Fibroblast of lung (primary cell): ENCODE results near the gene EFEMP1. TPM values are rescaled to one million over a fixed set of nuclear protein-coding genes. Genes with fewer than 3 reads are reported as not detected.
"Not testable (repeated sequence)": the region's sequence is repeated elsewhere in the genome, so short reads cannot be mapped to it uniquely, and the experiment has no call there.

Experiments
- DNase-seq, 2 donors: peaks; one replicate each; pipeline versions ENCODE4 v3.0.0 to v3.0.0-alpha.2; 2010; ENCODE audit warnings: low read depth in 2 of 2
- H2AFZ ChIP-seq: 2 replicates; pipeline ENCODE4 v1.5.1; 2012; ENCODE audit warnings: low read length, control low read depth, inconsistent platforms
- H3K27ac ChIP-seq: 2 replicates; pipeline ENCODE4 v1.5.1; 2011; ENCODE audit warnings: low read length, control low read depth; ENCODE audit not compliant: insufficient read depth
- H3K27me3 ChIP-seq: 2 replicates; pipeline ENCODE4 v1.5.1; 2011; ENCODE audit warnings: mild to moderate bottlenecking, low read length; ENCODE audit not compliant: control insufficient read depth, insufficient read depth
- H3K36me3 ChIP-seq: 2 replicates; pipeline ENCODE4 v1.5.1; 2011; ENCODE audit warnings: low read length; ENCODE audit not compliant: control insufficient read depth, insufficient read depth
- H3K4me1 ChIP-seq: 2 replicates; pipeline ENCODE4 v1.5.1; 2011; ENCODE audit warnings: low read length; ENCODE audit not compliant: control insufficient read depth, insufficient read depth; ENCODE audit errors: extremely low read depth
- H3K4me2 ChIP-seq: 2 replicates; pipeline ENCODE4 v1.5.1; 2011; ENCODE audit warnings: low read length, control low read depth; ENCODE audit not compliant: insufficient read depth; ENCODE audit errors: extremely low read depth
- H3K4me3 ChIP-seq, 4 experiments: fragments of 200-600 bp in 1 of 4; sonication (generic) in 1 of 4; replicated peaks in 1 of 4; 2 replicates each; pipeline ENCODE4 v1.5.1; 2011 to 2016; ENCODE audit warnings: low read length in 4 of 4, low read depth in 3 of 4, mild to moderate bottlenecking in 3 of 4, control low read depth in 2 of 4, inconsistent platforms in 1 of 4, mixed read lengths in 1 of 4; ENCODE audit not compliant: insufficient read depth in 1 of 4; ENCODE audit errors: control extremely low read depth in 1 of 4
- H3K79me2 ChIP-seq: 2 replicates; pipeline ENCODE4 v1.5.1; 2012; ENCODE audit warnings: mild to moderate bottlenecking, low read length, inconsistent platforms; ENCODE audit not compliant: control insufficient read depth, insufficient read depth
- H3K9ac ChIP-seq: 2 replicates; pipeline ENCODE4 v1.5.1; 2011; ENCODE audit warnings: mild to moderate bottlenecking, low read length, control low read depth; ENCODE audit not compliant: insufficient read depth
- H3K9me3 ChIP-seq: 2 replicates; pipeline ENCODE4 v1.5.1; 2012; ENCODE audit warnings: low read depth, low read length; ENCODE audit not compliant: control insufficient read depth, insufficient read depth
- H4K20me1 ChIP-seq: 2 replicates; pipeline ENCODE4 v1.5.1; 2011; ENCODE audit warnings: low read length; ENCODE audit not compliant: control insufficient read depth, insufficient read depth; ENCODE audit errors: extremely low read depth
- EZH2 ChIP-seq: IDR thresholded peaks from 2 replicates; pipeline ENCODE4 v1.5.1; 2012; ENCODE audit warnings: low read length, control low read depth, mild to moderate bottlenecking; ENCODE audit errors: missing control alignments
- polyA plus RNA-seq, 2 donors: library from polyadenylated mRNA; depleted of rRNA in 1 of 2; stranded (reverse) in 1 of 2; unstranded in 1 of 2; fragments of >200 nt; gene quantifications; 2 replicates each; pipeline ENCODE4 v1.2.1, GENCODE V29; 2011 to 2012; ENCODE audit warnings: missing spikeins in 1 of 2
- total RNA-seq: library from RNA; depleted of rRNA; stranded (reverse); fragments of >200 nt; gene quantifications from 2 replicates; pipeline ENCODE4 v1.2.1, GENCODE V29; 2014
- TF ChIP-seq, protein P1 (sequence below), 2 donors: IDR thresholded peaks in 1 of 2; conservative IDR thresholded peaks in 1 of 2; 1 replicate in 1 of 2; 2 replicates in 1 of 2; pipeline ENCODE4 v1.5.1; 2011 to 2012; ENCODE audit warnings: low read length in 2 of 2, control low read depth in 1 of 2, inconsistent platforms in 1 of 2, low read depth in 1 of 2, mild to moderate bottlenecking in 1 of 2

Gene EFEMP1
- total and polyA plus RNA-seq, 2 donors (not counting 1 experiment from before 2014, with no cell fraction given): 467 to 724 TPM

DNA sequence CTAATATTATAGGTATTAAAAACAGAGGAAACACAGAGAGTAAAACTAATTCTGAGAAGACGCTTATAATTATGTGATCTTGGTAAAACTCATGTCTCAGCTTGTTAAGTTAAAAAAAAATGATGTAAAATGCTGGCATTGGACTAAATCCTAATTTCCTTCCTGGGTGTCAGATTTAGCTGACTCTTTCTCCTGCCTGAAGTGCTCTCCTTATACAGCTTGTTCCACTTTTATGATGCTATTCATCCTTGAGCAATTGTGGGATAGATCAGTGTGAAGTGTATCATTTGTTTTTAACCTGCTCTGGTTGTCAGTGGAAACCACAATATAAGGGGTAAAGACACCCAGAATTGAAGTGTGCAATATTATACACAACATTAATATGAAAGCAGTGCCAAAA, 84.9 kb downstream of the EFEMP1 start:
- H3K79me2 ChIP-seq: no peaks in the 10 kb centered on the region
- no peak for TF ChIP-seq EZH2
- TF ChIP-seq, protein P1, sequence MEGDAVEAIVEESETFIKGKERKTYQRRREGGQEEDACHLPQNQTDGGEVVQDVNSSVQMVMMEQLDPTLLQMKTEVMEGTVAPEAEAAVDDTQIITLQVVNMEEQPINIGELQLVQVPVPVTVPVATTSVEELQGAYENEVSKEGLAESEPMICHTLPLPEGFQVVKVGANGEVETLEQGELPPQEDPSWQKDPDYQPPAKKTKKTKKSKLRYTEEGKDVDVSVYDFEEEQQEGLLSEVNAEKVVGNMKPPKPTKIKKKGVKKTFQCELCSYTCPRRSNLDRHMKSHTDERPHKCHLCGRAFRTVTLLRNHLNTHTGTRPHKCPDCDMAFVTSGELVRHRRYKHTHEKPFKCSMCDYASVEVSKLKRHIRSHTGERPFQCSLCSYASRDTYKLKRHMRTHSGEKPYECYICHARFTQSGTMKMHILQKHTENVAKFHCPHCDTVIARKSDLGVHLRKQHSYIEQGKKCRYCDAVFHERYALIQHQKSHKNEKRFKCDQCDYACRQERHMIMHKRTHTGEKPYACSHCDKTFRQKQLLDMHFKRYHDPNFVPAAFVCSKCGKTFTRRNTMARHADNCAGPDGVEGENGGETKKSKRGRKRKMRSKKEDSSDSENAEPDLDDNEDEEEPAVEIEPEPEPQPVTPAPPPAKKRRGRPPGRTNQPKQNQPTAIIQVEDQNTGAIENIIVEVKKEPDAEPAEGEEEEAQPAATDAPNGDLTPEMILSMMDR (conservative IDR thresholded peaks at IDR 0.05 in 1 of 2, IDR thresholded peaks at IDR 0.05 in 1 of 2; ENCODE audit: low read depth in 1 of 2, low read length in 2 of 2): no peak
- H2AFZ ChIP-seq: no peak overlapping the region
- peaks cover 7% of the 10 kb centered on the region for H3K4me1 ChIP-seq
- no peak overlapping the region for H3K4me2 ChIP-seq
- H3K27me3 ChIP-seq: no peaks in the 10 kb centered on the region
- DNase-seq: no peak
- no peaks in the 10 kb centered on the region for H3K9me3 ChIP-seq
- H3K4me3 ChIP-seq: no peak overlapping the region
- H3K36me3 ChIP-seq: no peaks in the 10 kb centered on the region
- no peak overlapping the region for H3K27ac ChIP-seq
- no peaks in the 10 kb centered on the region for H4K20me1 ChIP-seq
- no peak overlapping the region for H3K9ac ChIP-seq

DNA sequence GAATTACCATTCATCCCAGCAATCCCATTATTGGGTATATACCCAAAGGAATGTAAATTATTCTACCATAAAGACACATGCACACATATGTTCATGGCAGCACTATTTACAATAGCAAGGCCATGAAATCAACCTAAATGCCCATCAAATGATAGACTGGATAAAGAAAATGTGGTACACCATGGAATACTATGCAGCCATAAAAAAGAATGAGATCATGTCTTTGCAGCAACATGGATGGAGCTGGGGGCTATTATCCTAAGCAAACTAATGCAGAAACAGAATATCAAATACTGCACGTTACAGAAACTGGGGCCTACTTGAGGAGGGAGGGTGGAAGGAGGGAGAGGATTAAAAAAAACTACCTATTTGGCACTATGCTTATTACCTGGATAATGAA, 85.5 kb downstream of the EFEMP1 start:
- not testable (repeated sequence) for H3K9me3 ChIP-seq, H3K9ac ChIP-seq, H3K4me3 ChIP-seq, H3K4me1 ChIP-seq, H3K27ac ChIP-seq, H3K4me2 ChIP-seq, H2AFZ ChIP-seq, H3K36me3 ChIP-seq, DNase-seq, H4K20me1 ChIP-seq, H3K27me3 ChIP-seq, H3K79me2 ChIP-seq

DNA sequence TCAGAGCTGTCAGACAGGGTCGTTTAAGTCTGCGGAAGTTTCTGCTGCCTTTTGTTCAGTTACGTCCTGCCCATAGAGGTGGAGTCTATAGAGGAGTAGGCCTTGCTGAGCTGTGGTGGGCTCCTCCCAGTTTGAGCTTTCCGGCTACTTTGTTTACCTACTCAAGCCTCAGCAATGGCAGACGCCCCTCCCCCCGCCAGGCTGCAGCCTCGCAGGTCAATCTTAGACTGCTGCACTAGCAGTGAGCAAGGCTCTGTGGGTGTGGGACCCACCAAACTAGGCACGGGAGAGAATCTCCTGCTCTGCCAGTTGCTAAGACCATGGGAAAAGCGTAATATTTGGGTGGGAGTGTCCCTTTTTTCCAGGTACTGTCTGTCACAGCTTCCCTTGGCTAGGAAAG, 86.5 kb downstream of the EFEMP1 start:
- no peak overlapping the region for H3K4me2 ChIP-seq

DNA sequence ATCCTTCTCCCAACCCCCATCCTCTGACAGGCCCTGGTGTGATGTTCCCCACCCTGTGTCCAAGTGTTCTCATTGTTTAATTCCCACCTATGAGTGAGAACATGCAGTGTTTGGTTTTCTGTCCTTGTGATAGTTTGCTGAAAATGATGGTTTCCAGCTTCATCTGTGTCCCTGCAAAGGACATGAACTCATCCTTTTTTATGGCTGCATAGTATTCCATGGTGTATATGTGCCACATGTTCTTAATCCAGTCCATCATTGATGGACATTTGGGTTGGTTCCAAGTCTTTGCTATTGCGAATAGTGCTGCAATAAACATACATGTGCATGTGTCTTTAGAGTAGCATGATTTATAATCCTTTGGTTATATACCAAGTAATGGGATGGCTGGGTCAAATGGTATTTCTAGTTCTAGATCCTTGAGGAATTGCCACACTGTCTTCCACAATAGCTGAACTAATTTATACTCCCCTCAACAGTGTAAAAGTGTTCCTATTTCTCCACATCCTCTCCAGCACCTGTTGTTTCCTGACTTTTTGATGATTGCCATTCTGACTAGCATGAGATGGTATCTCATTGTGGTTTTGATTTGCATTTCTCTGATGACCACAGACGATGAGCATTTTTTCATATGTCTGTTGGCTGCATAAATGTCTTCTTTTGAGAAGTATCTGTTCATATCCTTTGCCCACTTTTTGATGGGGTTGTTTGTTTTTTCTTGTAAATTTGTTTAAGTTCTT, 91.7 kb downstream of the EFEMP1 start:
- not testable (repeated sequence) for H3K9ac ChIP-seq, H3K4me1 ChIP-seq, H3K27ac ChIP-seq, H4K20me1 ChIP-seq, H3K4me3 ChIP-seq, H3K27me3 ChIP-seq, H3K4me2 ChIP-seq, H3K79me2 ChIP-seq, H3K36me3 ChIP-seq, H2AFZ ChIP-seq, H3K9me3 ChIP-seq
- peak in 1 of 2 donors; percentile 44 for DNase-seq

More for the DNA sequence above, 86.5 kb downstream of the EFEMP1 start:
- Histone ChIP-seq H3K9ac (no peak overlapping the region), H3K79me2 (no peaks in the 10 kb centered on the region), H3K36me3 (no peaks in the 10 kb centered on the region), H3K27me3 (no peaks in the 10 kb centered on the region), H3K4me1 (no peaks in the 10 kb centered on the region), H3K27ac (no peak overlapping the region), H3K9me3 (no peaks in the 10 kb centered on the region), H2AFZ (no peak overlapping the region), H4K20me1 (no peaks in the 10 kb centered on the region), H3K4me3 (no peak overlapping the region)
- TF ChIP-seq, protein P1 (conservative IDR thresholded peaks at IDR 0.05 in 1 of 2, IDR thresholded peaks at IDR 0.05 in 1 of 2; ENCODE audit: low read depth in 1 of 2, low read length in 2 of 2): no peak
- TF ChIP-seq EZH2: no peak
- no peak for DNase-seq
